CD1c-positive myeloid dendritic cell (primary cell): Measurements from ENCODE around the gene NUP107.

ENCODE experiments used
- DNase-seq: peaks from one replicate; pipeline ENCODE4 v3.0.0-alpha.2; 2016; ENCODE audit errors: extremely low spot score

The NUP107 gene

GRCh38 chr12:68739891-68740290, 53.1 kb downstream of the NUP107 start:
- DNase-seq, result no peak

- peak; percentile 5 for DNase-seq
Measured at GRCh38 chr12:68743356-68743755, 56.6 kb downstream of the NUP107 start.

GRCh38 chr12:68745376-68745903, 58.7 kb downstream of the NUP107 start:
- peak; percentile 34 for DNase-seq

- peak; percentile 97 for DNase-seq
Measured at GRCh38 chr12:68745904-68746571, 59.3 kb downstream of the NUP107 start, which contains the start of gene SLC35E3. SLC35E3 (plus strand) TSS chr12:68746176; CDS start chr12:68746378, 202 bp downstream.

- DNase-seq, result peak; percentile 64
Measured at GRCh38 chr12:68746572-68747180, 59.9 kb downstream of the NUP107 start.

GRCh38 chr12:68749443-68749842, 62.7 kb downstream of the NUP107 start:
- peak; percentile 75 for DNase-seq

- DNase-seq, result no peak
Measured at GRCh38 chr12:68749861-68750260, 63.1 kb downstream of the NUP107 start.

- DNase-seq, result no peak
Measured at GRCh38 chr12:68750506-68750905, 63.7 kb downstream of the NUP107 start.

- no peak for DNase-seq
Measured at GRCh38 chr12:68755536-68756243, 68.9 kb downstream of the NUP107 start.

- no peak for DNase-seq
Measured at GRCh38 chr12:68759852-68760251, 73.1 kb downstream of the NUP107 start.

GRCh38 chr12:68760806-68761441, 74.1 kb downstream of the NUP107 start:
- DNase-seq, result no peak

GRCh38 chr12:68761442-68761812, 74.6 kb downstream of the NUP107 start:
- DNase-seq, result no peak

GRCh38 chr12:68761901-68762630, 75.3 kb downstream of the NUP107 start:
- DNase-seq, result no peak

- no peak for DNase-seq
Measured at GRCh38 chr12:68762691-68763090, 75.9 kb downstream of the NUP107 start.

- DNase-seq, result no peak
Measured at GRCh38 chr12:68765696-68766095, 78.9 kb downstream of the NUP107 start.

GRCh38 chr12:68766646-68767045, 79.9 kb downstream of the NUP107 start:
- DNase-seq, result no peak

- no peak for DNase-seq
Measured at GRCh38 chr12:68767191-68767590, 80.4 kb downstream of the NUP107 start.

GRCh38 chr12:68768431-68768939, 81.7 kb downstream of the NUP107 start:
- DNase-seq, result no peak

- DNase-seq, result no peak
Measured at GRCh38 chr12:68769941-68770340, 83.2 kb downstream of the NUP107 start.

GRCh38 chr12:68771223-68771925, 84.6 kb downstream of the NUP107 start:
- DNase-seq, result no peak

- no peak for DNase-seq
Measured at GRCh38 chr12:68772714-68773113, 85.9 kb downstream of the NUP107 start.
